HG03575 (cell line): ENCODE results near the gene SEL1L3.

Experiments
- ATAC-seq: cut with Tn5 transposase; IDR thresholded peaks from one replicate; pipeline ENCODE4 v1.9.1; 2021; ENCODE audit not compliant: unreplicated experiment, insufficient number of reproducible peaks, low FRiP score; ENCODE audit errors: extremely low read depth

SEL1L3 gene

GRCh38 chr4:25770847-25771246 is 91.9 kb downstream of the SEL1L3 start:
- ATAC-seq: no peak

- no peak for ATAC-seq
These were observed 93.5 kb downstream of the SEL1L3 start for GRCh38 chr4:25769251-25769650.

- no peak for ATAC-seq
These were observed 94.7 kb downstream of the SEL1L3 start for GRCh38 chr4:25767877-25768725.

GRCh38 chr4:25760518-25761157 is 102.2 kb downstream of the SEL1L3 start:
- no peak for ATAC-seq

GRCh38 chr4:25760048-25760447 is 102.7 kb downstream of the SEL1L3 start:
- ATAC-seq: no peak

- ATAC-seq: no peak
These were observed 103.7 kb downstream of the SEL1L3 start for GRCh38 chr4:25759101-25759500.

GRCh38 chr4:25757452-25757851 is 105.3 kb downstream of the SEL1L3 start:
- no peak for ATAC-seq

- no peak for ATAC-seq
These were observed 106.3 kb downstream of the SEL1L3 start for GRCh38 chr4:25756503-25756902.

- no peak for ATAC-seq
These were observed 106.9 kb downstream of the SEL1L3 start for GRCh38 chr4:25755911-25756310.

- no peak for ATAC-seq
These were observed 109.5 kb downstream of the SEL1L3 start for GRCh38 chr4:25753239-25753638.

- no peak for ATAC-seq
These were observed 111.9 kb downstream of the SEL1L3 start for GRCh38 chr4:25750874-25751273.

GRCh38 chr4:25749150-25749794 is 113.5 kb downstream of the SEL1L3 start:
- no peak for ATAC-seq

- ATAC-seq: no peak
These were observed 118.8 kb downstream of the SEL1L3 start for GRCh38 chr4:25743971-25744370.

- no peak for ATAC-seq
These were observed 133.2 kb downstream of the SEL1L3 start for GRCh38 chr4:25729564-25729963.

- no peak for ATAC-seq
These were observed 133.9 kb downstream of the SEL1L3 start for GRCh38 chr4:25728886-25729285.

- no peak for ATAC-seq
These were observed 134.9 kb downstream of the SEL1L3 start for GRCh38 chr4:25727711-25728493.

GRCh38 chr4:25725870-25726269 is 136.9 kb downstream of the SEL1L3 start:
- no peak for ATAC-seq

GRCh38 chr4:25723409-25723808 is 139.4 kb downstream of the SEL1L3 start:
- no peak for ATAC-seq

GRCh38 chr4:25722964-25723363 is 139.8 kb downstream of the SEL1L3 start:
- ATAC-seq: no peak
